Raji (cell line): Measurements from ENCODE around the gene SREBF2.

Source experiments
- POLR2A ChIP-seq: IDR thresholded peaks from 2 replicates; pipeline ENCODE4 v1.6.1; 2011; ENCODE audit warnings: low read depth, low read length, control low read depth; ENCODE audit not compliant: insufficient read depth

The SREBF2 gene

DNA sequence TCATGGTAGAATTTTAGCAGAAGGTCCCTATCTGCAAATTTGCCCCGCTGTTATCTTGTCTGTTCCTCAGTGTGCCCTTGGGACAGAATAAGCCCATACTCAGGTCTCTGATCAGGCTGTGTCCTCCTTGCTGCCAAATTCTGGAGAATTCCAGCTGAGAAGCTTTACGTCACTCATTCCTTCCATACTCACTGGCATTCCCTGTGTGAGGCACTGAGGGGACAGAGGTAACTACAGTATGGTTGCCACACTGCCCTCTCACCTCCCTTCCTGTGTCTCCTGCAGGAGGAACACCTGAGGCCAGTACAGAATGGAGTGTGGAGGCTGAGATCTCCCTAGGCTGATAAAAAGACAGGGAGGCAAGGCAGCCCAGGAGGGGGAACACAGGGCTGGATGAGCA is 50.5 kb downstream of the SREBF2 start:
- no peak for TF ChIP-seq POLR2A

DNA sequence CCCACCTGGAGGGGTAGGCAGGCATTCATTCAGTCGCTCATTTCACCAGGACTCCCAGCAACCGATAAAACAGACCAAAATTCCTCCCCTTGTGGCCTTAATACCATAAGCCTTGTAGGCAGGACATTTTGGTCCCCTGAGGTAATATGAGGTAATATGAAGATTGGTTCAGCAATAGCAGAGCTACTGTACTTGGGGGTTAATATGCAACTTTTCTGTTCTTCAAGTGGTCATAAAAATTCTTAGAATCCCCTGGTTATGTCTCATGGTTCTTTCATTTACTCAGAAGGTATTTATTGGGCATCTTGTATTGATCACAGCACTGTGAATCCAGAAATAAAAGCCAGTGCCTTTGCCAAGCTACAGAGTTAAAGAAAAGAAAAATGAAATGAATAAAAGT is 52.2 kb downstream of the SREBF2 start:
- TF ChIP-seq POLR2A: no peak

DNA sequence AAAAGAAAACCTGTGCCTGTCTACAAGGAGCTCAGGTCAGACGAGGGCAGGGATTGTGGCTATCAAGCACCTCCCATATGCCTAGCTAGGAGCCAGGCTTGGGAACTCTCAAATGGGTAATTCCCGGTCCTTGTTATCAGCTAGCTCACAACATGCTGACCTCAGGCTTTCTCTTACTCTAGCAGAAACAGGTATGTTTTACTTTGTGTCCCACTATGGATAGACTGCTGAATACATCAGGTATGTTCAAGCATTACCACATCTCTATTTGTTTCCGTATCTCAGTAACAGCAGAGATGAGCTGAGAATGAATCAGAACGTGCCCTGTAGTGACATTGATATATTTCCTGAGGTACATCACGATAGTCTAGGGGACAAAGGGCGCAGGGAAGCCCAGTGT is 52.6 kb downstream of the SREBF2 start:
- no peak for TF ChIP-seq POLR2A

DNA sequence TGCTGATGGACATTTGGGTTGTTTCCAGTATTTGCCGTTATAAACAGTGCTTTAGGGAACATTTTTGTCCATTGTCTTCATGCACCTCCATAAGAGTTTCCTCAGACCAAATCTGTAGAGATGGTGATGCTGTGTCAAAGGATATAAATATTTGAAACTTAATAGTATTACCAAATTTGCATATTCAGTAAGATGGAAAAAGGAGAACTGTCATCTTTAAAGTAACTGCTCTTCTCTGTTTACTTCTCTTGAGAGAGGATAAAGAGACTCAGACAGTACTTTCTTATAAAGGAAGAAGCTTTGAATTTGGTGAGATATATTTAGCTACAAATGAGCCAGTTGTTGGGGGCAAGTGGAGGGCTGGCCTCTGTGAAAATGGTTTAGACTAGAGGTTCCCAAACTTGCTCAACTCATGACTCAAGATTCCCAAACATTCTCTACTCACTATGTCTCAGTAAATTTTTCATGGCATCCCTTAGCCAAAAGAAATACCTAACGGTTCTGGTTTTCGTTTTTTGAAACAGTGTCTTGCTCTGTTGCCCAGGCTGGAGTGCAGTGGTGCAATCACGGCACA is 55.8 kb downstream of the SREBF2 start:
- TF ChIP-seq POLR2A: no peak

DNA sequence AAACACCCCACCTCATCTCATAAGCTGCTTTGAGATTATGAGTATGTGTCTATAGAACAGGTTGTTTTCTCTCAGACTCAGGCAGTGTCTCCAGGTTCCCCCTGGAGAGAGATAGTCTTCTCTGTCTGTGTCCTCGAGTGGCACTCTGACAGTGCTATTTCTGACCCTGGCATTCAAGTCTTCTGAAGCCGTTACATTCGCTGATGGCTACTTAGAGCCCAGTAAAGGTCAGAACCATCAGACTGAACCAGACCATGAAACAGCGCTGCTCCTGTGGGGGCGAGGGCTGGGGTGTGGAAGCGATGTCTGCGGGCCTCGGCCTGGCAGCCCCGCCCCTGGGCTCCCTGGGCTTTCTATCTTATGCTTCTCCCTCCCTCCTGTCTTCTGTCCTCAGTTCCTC is 58.5 kb downstream of the SREBF2 start:
- no peak for TF ChIP-seq POLR2A

DNA sequence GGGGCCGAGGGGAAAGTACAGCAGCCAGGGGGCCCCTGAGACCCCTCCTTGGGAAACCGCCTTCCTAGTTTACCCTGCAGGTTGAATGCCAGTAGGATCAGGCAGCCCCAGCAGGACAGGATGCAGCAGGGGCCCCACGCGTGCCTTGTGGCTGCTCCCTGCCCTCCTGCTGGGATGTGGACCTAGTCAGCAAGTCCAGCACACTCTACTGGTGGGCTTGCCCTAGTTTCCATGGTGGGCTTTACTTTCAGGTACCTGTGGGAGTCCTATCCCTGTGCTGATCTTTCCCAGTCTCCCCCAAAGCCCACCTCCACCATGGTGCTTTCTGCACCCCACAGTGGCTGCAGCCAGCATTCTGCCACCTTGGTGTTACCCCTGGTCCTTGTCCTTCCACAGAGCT is 59.8 kb downstream of the SREBF2 start:
- TF ChIP-seq POLR2A: no peak

DNA sequence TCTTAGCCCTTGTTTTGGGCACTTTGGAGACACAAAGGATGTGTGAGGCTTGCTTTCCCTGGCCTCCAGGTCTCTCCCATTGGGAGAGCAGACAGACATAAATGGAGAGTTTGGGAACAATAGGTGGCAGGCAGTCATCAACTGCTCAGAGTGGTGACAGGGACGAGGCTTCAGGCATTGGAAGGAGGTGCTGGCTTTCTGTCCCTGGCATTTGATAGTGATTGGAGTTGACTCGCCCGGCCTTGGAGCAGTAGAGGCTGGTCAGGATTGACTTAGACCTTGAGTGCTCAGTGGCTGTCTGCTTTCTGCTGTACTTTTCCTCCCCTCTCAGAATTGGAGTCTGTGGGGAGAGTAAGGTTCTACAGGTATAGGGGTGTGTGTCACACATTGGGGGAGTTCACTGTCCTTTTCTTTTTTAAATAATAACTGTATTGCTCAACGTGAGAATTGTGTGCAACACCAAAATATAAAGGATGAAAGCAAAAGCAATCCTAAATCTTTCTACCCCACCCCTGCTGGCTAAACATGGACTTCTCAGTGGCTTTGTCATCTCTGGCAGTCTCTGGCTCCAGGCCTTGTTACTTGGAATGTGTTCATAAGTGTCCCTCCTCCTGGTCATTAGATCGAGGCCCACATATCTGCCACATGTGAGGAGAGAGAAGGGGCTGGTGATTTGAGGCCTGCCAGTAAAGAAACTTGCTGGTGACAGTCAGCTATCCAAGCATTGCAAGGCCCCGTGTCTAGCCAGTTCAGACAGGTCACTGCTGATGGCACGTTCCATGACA is 60.9 kb downstream of the SREBF2 start:
- no peak for TF ChIP-seq POLR2A

DNA sequence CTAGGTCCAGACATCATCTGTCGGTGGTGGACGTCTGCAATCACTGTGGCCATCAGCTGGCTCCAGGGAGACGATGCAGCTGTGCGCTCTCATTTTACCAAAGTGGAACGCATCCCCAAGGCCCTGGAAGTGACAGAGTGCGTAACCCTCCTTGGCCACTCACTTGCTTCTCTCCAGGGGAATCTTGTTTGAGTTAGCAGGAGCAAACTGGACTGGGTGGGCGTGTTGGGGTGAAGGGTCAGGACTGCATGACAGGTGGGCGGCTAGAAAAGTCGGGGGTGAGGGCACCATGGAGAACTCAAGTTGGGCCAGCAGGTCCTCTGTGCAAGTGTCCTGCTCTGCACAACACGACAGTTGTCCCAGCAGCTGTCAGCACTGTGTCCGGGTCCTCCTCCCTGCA is 65.7 kb downstream of the SREBF2 start:
- no peak for TF ChIP-seq POLR2A

DNA sequence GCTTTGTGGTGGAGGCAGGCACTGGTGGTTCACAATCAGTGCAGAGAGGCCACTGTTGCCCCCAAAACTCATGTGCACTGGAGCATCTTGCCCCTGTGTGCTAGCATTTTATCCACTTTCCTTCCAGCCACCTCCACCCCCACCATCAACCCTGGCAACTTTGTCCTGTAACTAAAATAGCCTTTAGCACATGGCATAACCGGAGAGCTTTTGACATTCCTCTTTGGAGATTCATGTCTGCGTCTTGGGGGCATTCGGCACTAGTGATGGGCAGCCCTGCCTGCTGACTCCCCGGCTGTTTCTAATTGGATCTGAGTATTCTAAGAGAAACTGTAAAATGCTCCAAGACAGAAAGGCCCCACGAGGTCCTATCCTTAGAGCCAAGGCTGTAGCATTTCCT is 66.2 kb downstream of the SREBF2 start:
- no peak for TF ChIP-seq POLR2A

DNA sequence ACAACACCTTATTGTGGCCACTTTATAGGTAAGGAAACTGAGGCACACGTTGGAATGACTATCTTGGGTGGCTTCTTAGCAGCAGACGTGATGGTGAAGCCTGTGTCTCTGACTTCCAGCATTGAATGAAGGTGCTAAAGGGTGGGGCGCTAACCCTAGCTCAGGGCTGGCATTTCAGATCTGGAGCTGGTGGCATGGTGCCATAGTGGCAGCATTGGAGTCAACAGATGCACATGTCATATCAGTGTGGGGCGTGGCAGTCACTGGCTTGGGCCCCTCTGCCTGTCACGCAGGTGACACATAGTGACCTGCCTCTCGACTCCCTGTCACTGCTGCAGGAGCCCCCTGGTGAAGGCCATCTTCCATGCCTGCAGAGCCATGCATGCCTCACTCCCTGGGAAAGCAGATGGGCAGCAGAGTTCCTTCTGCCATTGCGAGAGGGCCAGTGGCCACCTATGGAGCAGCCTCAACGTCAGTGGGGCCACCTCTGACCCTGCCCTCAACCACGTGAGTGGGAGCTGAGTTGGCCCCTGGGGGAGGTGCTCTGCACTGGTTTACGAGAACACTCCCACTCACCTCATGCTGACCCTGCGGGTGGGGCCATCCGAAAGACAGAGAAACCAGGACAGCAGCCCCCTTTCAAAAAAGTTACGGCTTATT is 67.2 kb downstream of the SREBF2 start:
- no peak for TF ChIP-seq POLR2A

DNA sequence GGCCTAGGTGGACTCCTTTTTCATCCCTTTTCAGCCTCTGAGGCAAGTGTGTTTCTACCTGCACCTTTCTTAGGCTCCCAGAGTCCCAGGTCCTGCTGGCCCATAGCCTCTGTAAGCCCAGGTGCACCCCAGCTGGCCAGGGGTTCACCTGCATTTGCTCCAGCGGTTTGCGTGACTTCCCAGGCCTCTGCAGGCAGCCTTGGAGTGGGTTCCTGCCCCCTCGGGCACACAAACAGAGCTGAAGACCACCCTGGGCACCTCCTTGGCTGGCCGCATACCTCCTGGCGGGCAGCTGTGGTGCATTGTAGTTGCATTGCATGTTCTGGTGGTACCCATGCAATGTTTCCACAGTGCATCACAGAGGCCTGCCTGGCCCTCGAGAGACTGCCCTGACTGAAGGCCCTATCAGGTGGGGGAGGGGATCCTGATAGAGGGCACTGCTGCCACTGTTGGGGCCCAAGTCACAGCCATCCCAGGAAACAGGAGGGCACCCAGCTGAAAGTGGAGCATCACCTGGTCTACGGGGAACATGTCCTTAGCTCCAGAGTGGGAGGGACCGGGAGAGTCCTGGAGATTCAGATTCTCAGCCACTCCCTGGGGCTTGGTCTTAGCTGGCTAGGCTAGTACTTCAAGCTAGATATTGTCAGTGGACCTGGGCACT is 67.9 kb downstream of the SREBF2 start:
- TF ChIP-seq POLR2A: no peak

DNA sequence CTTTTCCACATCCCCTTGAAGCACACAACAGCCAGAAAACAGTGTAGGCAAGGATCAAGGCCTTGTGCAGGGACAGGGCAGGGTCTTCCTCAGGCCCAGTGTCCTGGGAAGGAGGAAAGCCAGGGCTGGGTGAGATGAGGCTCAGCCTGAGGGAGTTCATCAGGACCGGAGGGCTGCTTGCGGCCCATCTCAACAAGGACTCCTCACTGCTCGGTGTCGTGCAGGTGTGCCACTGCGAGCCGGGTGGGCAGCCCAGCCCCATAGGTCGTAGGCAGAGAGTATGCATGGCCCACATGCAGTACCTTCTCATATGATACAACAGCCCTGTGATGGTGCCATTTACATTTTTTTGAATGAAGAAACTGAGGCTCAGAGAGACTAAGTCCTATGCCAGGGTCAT is 69.1 kb downstream of the SREBF2 start:
- TF ChIP-seq POLR2A: no peak

DNA sequence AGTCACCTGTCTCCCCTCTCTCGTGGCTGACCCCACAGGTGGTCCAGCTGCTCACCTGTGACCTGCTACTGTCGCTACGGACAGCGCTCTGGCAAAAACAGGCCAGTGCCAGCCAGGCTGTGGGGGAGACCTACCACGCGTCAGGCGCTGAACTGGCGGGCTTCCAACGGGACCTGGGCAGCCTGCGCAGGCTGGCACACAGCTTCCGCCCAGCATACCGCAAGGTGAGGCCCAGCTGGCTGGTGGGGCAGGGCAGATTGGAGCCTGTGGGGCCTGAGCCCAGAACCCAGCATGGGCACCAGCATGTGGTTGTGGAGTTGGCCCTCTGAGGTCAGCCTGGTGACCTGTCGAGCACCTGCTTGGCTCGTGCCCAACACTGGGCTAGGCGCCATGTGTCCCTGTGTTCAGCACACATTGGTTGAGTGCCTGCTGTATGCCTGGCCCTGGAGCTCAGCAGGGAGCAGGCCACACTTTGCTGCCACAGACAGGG is 70.1 kb downstream of the SREBF2 start:
- no peak for TF ChIP-seq POLR2A

DNA sequence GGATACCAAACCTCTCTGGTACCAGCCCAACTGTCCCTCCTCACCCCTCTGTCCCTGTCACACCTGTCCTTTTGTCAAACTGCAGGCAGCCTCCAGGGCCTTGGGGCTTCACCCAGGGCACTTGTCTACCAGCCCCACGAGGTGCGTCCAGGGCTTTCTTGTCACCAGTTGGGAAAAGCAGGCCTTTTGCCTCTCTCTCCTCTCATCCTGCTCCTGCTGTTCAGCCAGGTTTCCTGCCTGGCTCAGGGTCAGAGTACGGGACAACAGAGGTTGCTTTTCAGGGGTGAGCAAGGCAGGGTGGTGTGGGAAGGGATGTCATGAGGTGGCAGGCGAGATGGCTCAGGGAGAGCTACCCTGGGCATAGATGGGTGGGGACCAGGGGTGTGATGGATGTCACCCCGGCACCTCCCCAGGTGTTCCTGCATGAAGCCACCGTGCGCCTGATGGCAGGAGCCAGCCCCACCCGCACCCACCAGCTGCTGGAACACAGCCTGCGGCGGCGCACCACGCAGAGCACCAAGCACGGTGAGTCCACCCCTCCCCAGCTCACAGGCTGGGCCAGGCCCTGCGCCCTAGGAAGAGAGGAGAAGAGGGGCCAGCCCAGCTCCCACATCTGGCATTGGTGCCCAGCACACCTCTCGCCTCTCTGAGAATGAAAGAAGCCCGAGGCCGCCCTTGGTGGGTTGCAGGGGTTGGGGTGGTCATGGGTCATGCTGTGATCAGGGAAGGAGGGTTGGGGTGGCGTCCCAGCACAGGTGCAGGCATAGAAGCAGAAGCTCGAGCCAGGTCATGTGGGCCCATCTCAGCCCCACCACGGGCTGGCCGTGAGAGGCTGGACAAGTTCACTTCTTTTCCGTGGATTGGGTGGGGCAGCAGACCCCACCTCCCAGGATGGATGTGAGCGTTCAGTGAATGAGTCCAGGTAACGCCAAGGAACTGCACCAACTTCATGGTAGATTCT is 71.8 kb downstream of the SREBF2 start:
- TF ChIP-seq POLR2A: no peak
